NCI-H2196 treated with DMSO at 0.1 percent for 48 hours (cell line): ENCODE results near the gene EPHX1.
"Not testable (repeated sequence)": the region's sequence is repeated elsewhere in the genome, so short reads cannot be mapped to it uniquely, and the experiment has no call there.

Experiments
- DNase-seq: peaks from one replicate; lab custom pipeline; 2025; ENCODE audit not compliant: unreplicated experiment; lab: John Stamatoyannopoulos, UW

Gene EPHX1

DNA sequence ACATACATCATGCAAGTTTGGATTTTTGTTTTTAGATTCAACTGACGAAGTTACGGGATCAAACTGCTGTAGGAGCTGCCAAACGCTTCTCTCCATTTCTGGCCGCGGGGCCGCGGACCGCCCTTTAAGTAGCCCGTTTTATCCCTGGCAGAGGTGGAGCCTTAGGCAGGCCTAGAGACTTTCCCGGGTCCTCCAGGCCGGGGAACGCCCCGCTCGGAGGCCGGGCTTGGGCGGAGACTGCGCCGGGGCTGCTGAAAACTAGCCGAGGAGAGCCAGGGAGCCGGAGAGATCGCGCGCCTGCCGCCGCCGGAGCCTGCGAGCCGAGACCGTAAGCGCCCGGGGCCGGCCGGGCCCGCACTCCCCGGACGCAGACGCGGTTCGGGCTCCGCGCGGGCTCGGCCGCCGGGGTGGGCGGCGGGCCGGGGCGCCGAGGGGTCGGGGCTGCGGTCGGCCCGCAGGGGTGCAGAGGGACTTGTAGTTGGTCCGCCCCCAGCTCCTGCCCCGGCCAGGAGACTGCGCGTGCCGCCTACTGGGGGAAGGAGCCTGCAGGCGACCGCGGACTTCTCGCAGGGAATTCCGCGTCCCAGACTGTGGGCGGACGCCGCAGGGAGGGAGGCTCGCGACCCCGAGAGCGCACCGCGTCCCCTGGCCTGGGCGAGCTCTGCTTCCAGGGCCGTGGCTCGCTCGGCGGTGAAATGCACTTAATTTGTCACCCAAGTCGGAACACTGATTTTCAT lies at the start of gene EPHX1:
TSS of gene EPHX1 (plus strand) at position 283 of the 737 bp plus-strand sequence. CDS start 18,606 bp downstream, outside the sequence.
- peak; percentile 74 for DNase-seq

DNA sequence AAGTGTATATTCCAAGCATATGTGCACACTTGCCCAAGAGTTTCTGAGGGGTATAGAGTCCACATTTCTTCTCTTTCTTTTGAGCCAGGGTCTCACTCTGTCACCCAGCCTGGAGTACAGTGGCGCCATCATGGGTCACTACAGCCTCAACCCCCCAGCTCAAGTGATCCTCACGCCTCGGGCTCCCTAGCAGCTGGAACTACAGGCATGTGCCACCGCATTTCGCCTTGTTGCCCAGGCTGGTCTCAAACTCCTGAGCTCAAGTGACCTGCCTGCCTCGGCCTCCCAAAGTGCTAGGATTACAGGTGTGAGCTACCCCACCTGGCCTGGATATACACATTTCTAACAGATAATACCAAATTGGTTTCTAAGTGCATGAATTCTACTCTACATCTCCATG lies 49.4 kb upstream of the EPHX1 start:
- no peak for DNase-seq

DNA sequence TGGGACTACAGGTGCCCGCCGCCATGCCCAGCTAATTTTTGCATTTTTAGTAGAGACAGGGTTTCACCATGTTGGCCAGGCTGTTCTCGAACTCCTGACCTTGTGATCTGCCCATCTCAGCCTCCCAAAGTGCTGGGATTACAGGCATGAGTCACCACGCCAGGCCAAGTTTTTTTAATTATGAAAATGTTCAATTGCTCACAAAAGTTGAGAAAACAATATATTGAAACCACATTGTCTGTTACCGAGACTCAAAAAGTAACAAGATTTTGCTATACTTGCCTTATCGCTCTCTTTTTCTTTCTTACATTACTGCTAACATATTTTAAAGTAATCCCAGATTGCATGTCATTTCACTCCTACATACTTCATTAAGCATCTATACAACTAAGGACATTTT lies 48.5 kb upstream of the EPHX1 start:
- DNase-seq, result not testable (repeated sequence)

DNA sequence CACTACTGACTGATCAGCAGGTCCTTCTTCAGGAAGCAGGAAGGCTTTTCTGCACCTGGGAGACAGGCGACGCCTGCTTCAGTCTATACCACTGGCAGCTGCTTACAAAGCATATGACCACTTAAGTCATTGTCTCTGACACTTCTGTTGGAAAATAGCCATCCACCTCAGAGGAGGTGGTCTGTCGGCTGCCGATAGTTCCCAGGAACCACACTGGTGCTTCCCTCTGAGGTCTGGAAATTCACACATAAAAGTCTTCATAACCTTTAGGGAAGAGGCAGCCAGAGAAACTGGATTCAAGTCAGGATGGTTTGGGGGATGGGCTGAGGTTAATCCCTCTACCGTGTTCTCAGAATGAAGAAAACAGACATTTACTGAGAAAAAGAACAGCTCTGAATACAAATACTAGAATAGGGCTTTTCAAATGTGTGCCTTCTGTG lies 47.9 kb upstream of the EPHX1 start:
- peak; percentile 60 for DNase-seq

DNA sequence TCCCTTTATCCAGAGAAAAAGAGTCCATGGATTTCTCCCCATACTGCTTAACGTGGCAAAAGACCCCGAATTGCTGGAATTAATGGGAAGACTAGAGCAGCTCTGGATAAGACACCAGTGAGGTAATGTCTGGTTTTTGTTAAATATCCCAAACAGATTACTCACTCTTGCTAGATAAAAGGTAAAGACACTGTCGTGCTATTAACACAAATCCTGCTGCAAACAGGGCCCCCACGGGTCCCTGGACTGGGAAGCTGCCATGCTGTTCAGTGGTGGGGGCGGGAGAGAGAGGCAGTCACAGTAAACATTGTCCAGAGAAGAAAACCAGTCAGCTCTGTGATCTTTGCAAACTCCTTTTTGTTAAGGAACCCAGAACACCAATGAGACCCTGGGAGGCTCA lies 47.5 kb upstream of the EPHX1 start:
- DNase-seq, result no peak

DNA sequence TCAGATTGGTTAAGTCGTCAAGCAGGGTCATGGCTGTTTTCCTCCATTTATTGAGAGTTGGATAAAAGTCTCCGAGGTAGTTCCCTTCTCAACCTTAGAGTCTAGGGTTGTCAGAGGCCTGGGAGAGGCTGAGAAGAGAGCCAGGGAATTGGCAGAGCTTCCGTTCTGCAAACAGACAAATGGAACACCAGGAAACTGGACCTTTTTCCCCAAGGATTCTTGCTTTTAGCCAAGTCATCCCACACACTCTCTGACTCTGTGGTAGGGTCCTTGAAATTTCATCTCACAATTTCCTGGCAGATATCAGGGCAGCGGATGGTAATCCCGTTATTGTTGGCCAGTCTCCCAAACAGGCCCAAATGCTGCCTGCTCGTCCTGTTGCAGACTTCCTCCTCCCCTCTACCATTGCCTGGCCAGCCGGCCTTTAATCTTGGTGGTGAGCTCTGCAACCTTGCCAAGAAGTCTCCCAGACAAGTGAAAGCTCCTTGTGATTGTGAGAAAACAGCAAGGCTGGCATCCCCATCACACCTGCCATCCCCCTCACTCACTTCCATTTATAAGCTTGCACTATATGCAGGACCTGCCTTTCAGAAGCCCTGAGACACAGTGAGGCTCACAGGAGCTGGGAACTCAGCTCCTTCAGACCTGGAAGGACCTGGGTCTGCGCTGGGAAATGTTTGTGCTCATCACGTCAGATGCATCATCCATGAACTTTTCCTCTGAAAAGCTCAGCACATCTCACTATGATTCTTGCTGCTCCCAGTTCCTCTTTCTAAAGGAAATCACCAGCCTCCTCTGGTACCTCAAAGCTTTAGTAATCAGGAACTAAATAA lies 46.0 kb upstream of the EPHX1 start:
- peak; percentile 72 for DNase-seq

DNA sequence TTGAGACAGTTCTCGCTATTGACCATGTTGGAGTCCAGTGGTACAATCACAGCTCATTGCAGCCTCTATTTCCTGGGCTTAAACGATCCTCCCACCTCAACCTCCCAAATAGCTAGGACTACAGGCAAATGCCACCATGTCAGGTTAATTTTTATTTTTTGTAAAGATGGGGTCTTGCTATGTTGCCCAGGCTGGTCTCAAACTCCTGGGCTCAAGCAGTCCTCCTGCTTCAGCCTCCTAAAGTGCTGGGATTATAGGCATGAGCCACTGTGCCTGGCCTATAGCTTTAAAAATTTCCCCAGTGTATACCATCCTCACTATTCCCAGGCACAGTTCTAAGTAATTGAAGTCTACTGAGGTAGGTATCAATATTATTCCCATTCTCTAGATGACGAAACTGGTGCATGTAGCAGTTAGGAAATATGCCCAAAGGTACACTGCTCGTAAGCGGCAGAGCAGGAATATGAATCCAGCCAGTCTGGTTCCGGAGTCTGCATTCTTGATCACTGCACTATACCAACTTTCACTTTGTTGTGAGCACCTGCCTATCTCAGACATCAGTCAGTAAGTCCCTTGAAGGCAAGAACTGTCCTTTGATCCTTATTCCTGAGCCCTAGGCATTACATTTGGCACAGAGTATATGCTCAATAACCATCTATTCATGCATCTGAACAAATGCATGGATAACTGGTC lies 43.8 kb upstream of the EPHX1 start:
- no peak for DNase-seq

DNA sequence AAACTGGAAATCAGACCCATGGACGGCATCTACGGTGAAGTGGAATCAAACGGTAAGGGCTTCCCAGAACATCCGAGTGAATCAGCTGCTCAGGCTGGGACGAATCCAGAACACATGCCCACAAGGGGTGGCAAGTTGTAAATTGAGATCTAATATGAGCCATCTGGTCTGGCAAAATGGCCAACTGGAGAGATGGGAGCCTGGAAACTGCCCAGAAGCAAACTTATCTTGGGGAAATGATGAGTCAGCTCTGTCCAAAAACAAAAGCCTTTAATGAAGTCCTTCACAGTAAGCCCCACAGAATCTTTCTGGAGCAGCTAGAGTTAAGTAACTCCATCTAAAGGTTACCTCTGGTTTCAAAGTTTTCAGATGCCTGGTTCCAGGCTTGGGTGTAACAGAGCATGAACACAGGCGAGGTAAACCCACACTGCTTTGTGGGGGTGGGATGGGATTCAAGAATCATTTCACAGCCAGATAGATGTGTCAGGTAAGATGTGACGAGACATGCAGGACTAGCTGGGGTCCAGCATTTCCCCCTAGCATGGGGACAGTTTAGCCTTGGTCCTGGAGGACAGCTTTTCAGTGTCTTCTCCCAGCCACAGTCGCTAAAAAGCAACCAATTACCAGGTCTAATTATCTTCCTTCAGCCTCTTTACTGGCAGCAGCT lies 42.8 kb upstream of the EPHX1 start:
- peak; percentile 88 for DNase-seq

DNA sequence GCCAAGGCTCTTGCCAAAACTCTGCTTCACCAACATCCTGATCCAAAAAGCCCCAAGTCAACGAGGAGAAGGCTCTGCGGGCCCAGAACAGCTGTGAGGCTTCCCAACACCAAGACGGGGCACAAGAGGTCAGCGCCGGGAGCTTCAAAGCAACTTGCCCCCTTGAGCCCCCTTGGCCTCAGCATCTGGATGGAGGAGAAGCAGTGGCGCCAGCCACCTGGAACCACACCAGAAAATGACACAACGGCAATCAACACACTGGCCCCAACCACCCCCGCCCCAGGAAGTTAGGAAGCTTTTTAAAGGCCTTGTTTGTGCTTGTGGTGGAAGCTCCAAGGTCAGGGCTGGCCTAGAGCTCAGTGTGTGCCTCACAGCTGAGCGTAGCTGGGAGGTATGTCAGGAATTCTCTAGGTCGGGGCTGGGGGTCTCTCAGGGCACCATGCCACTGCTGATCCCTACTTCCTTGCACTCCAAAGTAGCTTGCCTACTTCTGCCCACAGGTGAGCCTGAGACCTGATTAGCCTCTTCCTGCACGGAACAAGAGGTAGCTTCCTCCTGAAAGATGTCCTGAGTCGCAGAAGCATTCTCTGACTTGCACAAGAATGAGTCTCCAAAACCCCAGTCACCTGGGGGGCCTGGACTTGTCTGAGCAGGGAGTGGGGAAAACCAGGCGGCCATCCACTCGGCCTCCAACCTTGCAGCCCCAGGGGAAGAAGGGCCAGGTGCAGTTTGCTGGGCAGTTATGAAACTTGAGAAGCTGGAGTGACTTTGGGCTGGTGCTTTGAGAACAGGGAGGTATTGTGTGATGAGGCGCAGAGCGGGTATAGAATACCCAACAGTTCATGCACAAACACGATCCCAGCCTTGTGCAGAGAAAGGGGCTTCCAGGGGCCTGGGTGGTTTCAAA lies 42.0 kb upstream of the EPHX1 start:
- peak; percentile 82 for DNase-seq

DNA sequence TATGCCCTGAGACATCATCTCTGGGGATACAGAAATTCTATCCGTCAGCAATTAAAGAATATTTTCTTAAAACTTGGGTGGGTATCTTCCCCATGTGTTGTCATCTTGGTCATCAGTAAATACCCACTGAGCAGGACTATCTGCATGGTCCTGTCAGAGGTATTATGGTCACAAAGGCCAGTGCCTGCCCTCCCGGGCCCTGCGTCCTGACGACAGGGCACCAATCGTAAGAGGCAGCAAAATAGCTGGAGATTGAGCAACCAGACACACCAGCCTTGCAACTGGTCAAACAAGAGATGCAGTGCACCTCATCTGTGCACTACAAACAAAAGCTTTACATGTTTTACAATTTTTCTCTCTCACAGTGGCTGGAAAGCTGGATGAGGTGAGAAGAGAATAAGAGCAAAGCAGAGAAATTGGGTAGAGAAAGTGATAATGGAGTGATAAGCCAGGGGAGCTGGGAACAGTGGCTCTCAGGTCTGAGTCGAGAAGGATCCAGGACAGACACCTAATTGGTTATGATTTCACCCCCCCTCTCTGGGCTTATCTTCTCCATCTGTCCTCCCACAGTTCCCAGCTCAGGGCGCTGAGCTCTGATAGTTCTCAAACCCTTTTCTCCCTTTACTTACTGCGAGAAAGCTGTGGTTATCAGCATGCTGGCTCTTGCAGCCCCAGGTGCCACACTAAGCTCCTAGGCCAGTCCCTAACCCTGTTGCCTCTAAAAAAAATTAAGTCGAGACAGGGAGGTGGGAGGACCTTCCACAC lies 41.1 kb upstream of the EPHX1 start:
- DNase-seq, result peak; percentile 41

DNA sequence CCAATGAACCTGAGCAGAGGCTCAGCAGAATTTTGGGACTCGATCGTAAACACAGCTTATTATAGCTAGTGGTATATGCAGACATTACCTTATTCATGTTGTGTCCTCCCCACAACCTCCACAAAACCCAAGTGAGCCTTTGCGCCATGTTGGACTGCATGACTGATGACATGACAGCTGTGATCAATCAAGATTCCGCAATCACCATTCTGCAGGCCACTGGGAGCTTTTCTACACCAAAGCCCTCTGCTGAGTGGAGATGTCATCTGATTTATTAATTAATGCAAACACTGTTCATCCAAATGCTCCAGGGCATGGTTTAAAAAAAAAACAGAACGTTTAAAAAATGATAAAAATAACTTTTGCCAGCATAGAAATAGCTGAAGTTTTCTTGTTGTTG lies 40.2 kb upstream of the EPHX1 start:
- DNase-seq, result no peak

DNA sequence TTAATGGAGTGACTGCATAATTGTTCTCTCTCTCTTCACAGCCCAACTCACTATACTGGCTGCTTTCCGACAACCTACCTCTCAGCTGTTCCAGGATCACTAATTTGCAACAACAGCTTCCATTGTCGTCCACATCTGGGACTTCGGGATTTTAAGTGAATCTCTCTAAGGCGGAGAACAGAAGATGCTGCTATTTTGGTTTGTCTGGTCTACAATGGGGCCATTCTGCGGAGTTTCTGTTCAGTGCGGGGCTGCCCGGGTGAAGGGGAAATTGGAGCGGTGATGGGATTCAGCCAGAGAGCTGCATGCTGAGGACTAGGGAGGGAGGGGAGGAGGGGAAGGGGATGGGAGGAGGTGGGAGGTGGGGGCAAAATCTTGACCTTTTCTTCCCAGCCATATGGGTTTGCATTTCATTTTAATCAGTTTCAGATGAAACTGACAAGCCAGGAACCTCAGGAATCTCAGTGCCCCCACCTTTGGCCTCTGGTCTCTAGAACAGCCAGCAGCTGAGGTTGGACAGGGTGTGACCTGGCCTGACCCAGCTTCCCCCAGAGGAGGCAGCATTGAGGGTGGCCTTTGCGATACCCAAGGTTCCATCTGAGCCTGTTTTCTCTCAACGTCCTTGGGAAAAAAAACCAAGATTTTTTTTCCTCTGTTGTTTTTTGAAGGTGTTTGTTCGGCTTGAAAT lies 39.2 kb upstream of the EPHX1 start:
- DNase-seq, result no peak

DNA sequence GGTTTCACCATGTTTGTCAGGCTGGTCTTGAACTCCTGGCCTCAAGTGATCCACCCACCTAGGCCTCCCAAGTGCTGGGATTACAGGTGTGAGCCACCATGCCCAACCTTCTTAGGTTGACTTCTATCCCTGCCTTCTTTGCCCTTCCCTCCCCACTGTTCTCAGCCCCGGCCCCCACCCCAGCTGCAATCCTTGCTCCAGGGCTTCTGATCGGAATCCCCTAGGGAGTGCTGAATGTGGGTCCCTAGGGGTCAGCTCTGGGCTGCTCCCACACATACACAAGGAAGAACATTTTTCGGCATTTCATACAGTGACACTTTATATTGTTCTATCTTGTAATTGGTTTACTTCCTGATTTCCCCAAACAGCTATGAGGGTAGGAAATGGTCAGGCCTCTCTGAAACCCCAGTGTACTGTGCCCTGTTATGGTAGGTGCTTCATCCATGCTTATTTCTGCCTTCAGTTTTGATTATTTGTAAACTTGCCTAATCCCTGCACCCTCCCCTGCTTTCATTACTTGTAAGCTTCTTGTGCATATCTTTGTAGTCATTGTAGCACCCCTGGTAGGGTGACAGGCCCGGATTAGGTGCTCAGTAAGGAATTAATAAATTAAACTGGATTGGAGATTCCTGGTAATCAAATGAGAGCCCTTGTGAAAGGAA lies 38.1 kb upstream of the EPHX1 start:
- DNase-seq, result no peak

DNA sequence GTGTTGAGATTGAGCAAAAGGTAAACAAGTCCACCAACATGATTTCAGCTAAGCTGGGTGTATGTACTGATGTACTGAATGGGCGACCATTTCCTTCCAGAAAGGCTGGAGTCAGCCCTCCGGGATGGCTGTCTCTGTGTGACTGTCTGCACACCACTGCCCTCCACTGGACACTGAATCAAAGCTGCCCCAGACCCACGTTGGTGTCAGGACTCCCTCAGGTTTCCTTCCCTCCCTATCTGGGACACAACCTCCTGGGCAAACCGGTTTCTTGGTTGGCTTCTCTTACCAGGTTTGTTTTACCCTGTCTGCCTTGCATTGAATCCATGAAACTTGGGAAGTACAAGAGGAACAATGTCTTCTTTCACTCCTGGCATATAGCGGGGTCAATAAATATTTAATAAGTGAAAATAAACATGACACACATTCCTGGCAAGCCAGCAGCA lies 37.6 kb upstream of the EPHX1 start:
- peak; percentile 91 for DNase-seq

DNA sequence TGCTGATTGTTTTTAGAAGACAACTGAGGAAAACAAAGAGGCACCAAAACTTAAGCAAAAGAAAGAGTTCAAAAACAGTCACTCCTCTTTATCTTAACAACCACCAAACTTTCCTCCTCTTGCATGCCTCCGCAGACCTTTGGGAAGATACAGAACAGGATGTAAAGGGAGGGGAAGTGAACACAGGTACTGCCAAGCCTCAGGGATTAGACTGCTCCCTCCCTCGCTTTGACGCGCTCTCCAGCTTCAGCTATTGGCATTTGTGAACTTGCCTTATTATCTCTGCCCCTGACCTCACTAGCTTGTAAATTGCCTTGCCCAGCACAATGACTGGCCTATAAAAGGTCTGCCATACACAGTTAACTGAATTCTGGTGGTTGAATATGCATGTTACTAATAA lies 37.1 kb upstream of the EPHX1 start:
- DNase-seq, result no peak

DNA sequence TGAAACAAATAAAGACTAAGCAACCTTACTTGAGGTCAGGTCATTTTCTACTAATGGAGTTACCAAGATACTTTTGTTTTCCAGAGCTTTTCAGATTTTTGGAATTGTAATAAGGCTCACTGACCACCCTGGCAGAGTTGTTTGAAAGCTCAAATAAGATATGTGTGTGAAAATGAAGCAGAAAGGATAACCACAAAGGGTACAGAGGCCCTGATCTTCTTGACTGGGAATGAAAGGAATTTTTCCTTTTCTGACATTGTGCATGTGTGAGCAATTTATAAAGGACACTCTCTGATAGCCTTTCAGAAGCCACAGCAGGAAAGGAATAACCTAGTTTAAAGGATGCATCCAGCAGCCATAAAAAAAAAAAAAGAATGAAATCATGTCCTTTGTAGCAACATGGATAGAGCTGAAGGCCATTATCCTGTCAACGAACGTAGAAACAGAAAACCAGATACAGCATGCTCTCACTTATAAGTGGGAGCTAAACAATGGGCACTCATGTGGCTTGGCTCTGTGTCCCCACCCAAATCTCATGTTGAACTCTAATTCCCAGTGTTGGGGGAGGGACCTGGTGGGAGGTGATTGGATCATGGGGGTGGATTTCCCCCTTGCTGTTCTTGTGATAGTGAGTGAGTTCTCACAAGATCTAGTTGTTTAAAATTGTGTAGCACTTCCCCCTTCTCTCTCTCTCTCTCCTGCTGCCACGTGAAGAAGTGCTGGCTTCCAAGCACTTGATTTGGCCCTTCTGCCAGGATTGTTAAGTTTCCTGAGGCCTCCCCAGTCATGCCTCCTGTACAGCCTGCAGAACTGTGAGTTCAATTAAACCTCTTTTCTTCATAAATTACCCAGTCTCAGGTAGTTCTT lies 35.4 kb upstream of the EPHX1 start:
- no peak for DNase-seq

DNA sequence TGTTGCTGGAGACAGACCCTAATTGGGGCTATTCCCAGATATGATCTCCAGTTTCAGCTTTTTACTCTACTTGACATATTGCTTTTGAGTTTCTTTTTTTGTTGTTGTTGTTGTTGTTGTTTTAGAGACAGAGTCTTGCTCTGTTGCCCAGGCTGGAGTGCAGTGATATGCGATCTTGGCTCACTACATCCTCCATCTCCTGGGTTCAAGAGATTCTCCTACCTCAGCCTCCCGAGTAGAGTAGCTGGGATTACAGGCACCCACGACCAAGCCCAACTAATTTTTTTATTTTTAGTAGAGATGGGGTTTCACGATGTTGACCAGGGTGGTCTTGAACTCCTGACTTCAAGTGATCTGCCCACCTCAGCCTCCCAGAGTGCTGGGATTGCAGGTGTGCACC lies 33.6 kb upstream of the EPHX1 start:
- DNase-seq, result no peak
